ENCODE data around the gene CNTNAP4. TPM values are rescaled to one million over a fixed set of nuclear protein-coding genes. Genes with fewer than 3 reads are reported as not detected.
A peak's percentile ranks its signal among the peaks of the same experiment; 100 is the strongest.

CNTNAP4 gene
- total RNA-seq (ENCODE audit: low replicate concordance) = 0.38 and 2.1 TPM in 2 replicates
- long read RNA-seq = 0 reads

GRCh38 chr16:76276745-76277438 is at the start of gene CNTNAP4:
CNTNAP4 (plus strand) TSS chr16:76277401; CDS start chr16:76277663, 262 bp downstream.
- peak within 1 kb of the TSS; percentile 8 for H3K27ac Mint-ChIP-seq
- H3K36me3 Mint-ChIP-seq = no peaks in the 10 kb centered on the region
- peak within 1 kb of the TSS; percentile 67 for H3K4me3 Mint-ChIP-seq
- H3K9me3 Mint-ChIP-seq = no peaks in the 10 kb centered on the region
- H3K27me3 Mint-ChIP-seq = peaks cover 27% of the 10 kb centered on the region
- TF ChIP-seq CTCF (conservative IDR thresholded peaks at IDR 0.05) = no peak
- DNase-seq (ENCODE audit: extremely low spot score, unreplicated experiment) = peak; percentile 68
- H3K4me1 Mint-ChIP-seq (ENCODE audit: unreplicated experiment) = peaks cover 5% of the 10 kb centered on the region

DNA sequence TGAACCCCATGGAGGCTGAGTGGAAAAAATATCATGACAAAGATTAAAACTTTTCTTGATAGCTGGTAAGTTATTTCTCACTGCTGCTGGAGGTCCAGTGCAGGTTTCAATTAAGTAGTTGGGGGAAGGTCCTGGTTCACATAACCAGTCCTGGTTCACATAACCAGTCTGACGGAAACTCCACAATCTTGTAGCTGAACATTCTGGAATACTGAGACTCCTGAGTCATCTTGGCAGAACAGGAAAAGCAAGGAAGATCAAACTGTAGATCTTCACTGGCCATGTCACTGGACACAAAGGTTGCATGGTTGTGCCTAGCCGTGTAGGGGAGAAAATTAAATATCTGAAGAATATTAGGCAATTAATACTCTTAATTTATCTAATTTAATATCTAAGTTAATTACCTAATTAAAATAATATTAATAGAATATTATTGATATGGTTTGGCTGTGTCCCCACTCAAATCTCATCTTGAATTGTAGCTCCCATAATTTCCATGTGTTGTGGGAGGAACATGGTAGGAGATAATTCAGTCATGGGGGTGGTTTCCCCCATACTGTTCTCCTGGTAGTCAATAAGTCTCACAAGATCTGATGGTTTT is 48.6 kb upstream of the CNTNAP4 start:
- Mint-ChIP-seq H3K27ac (no peak overlapping the region), H3K36me3 (no peaks in the 10 kb centered on the region), H3K27me3 (no peaks in the 10 kb centered on the region), H3K4me1 (ENCODE audit: unreplicated experiment) (no peaks in the 10 kb centered on the region), H3K9me3 (peaks cover 6% of the 10 kb centered on the region), H3K4me3 (no peak overlapping the region)
- no peak for DNase-seq (ENCODE audit: extremely low spot score, unreplicated experiment)
- no peak for TF ChIP-seq CTCF (conservative IDR thresholded peaks at IDR 0.05)

GRCh38 chr16:76232704-76233103 is 44.5 kb upstream of the CNTNAP4 start:
- H3K4me3 Mint-ChIP-seq = no peak overlapping the region
- H3K9me3 Mint-ChIP-seq = peaks cover 6% of the 10 kb centered on the region
- DNase-seq (ENCODE audit: extremely low spot score, unreplicated experiment) = no peak
- no peaks in the 10 kb centered on the region for H3K27me3 Mint-ChIP-seq
- no peaks in the 10 kb centered on the region for H3K4me1 Mint-ChIP-seq (ENCODE audit: unreplicated experiment)
- H3K36me3 Mint-ChIP-seq = no peaks in the 10 kb centered on the region
- no peak for TF ChIP-seq CTCF (conservative IDR thresholded peaks at IDR 0.05)
- no peak overlapping the region for H3K27ac Mint-ChIP-seq

- Mint-ChIP-seq H3K4me3 (no peak overlapping the region), H3K27ac (no peak overlapping the region), H3K4me1 (ENCODE audit: unreplicated experiment) (no peaks in the 10 kb centered on the region), H3K9me3 (no peaks in the 10 kb centered on the region), H3K36me3 (no peaks in the 10 kb centered on the region), H3K27me3 (no peaks in the 10 kb centered on the region)
- DNase-seq (ENCODE audit: extremely low spot score, unreplicated experiment) = no peak
- TF ChIP-seq CTCF (conservative IDR thresholded peaks at IDR 0.05) = no peak
These were observed 42.2 kb upstream of the CNTNAP4 start for GRCh38 chr16:76235025-76235424.

GRCh38 chr16:76235426-76235825 is 41.8 kb upstream of the CNTNAP4 start:
- Mint-ChIP-seq H3K4me3 (no peak overlapping the region), H3K27me3 (no peaks in the 10 kb centered on the region), H3K4me1 (ENCODE audit: unreplicated experiment) (no peaks in the 10 kb centered on the region), H3K27ac (no peak overlapping the region), H3K36me3 (no peaks in the 10 kb centered on the region), H3K9me3 (no peaks in the 10 kb centered on the region)
- no peak for TF ChIP-seq CTCF (conservative IDR thresholded peaks at IDR 0.05)
- no peak for DNase-seq (ENCODE audit: extremely low spot score, unreplicated experiment)
